HepG2 (cell line): ENCODE measurements around the gene TM4SF18. TPM values are rescaled to one million over a fixed set of nuclear protein-coding genes. Genes with fewer than 3 reads are reported as not detected.

Experiments
- ARID5B ChIP-seq: IDR thresholded peaks from 2 replicates; pipeline ENCODE4 v1.4.0; 2020; ENCODE audit warnings: mild to moderate bottlenecking, missing genetic modification reagents
- ELF3 ChIP-seq: IDR thresholded peaks from 2 replicates; pipeline ENCODE4 v1.6.1; 2016; ENCODE audit warnings: missing genetic modification reagents, missing compliant biosample characterization
- ETV5 ChIP-seq: IDR thresholded peaks from 2 replicates; pipeline ENCODE4 v1.6.1; 2018; ENCODE audit warnings: missing biosample characterization, missing genetic modification reagents, inconsistent platforms, borderline replicate concordance
- FOXA3 ChIP-seq: IDR thresholded peaks from 2 replicates; pipeline ENCODE4 v1.6.1; 2016; ENCODE audit warnings: missing genetic modification reagents, missing compliant biosample characterization
- FOXP1 ChIP-seq, 2 experiments: fragments of 450-650 bp in 1 of 2; IDR thresholded peaks; 2 replicates each; pipeline ENCODE4 v1.6.1; 2017 to 2018; ENCODE audit warnings: antibody characterized with exemption in 1 of 2
- GTF3A ChIP-seq: sonication (generic); formaldehyde crosslinking; conservative IDR thresholded peaks from 2 replicates; pipeline ENCODE4 v1.4.0; 2020; ENCODE audit warnings: mild to moderate bottlenecking, missing genetic modification reagents
- HDAC2 ChIP-seq: sonication (generic); formaldehyde crosslinking; IDR thresholded peaks from 2 replicates; pipeline ENCODE4 v1.4.0; 2020; ENCODE audit warnings: missing genetic modification reagents
- IKZF1 ChIP-seq: fragments of 450-650 bp; IDR thresholded peaks from 2 replicates; pipeline ENCODE4 v1.7.1; 2016
- NFRKB ChIP-seq: fragments of 450-650 bp; IDR thresholded peaks from 2 replicates; pipeline ENCODE4 v1.6.1; 2017
- SALL2 ChIP-seq: sonication (generic); formaldehyde crosslinking; IDR thresholded peaks from 2 replicates; pipeline ENCODE4 v1.8.1; 2023; ENCODE audit warnings: mild to moderate bottlenecking, missing genetic modification reagents, inconsistent platforms
- TBP ChIP-seq: sonication (generic); formaldehyde crosslinking; IDR thresholded peaks from 2 replicates; pipeline ENCODE4 v1.5.0; 2020; ENCODE audit warnings: missing genetic modification reagents
- THAP9 ChIP-seq: sonication (generic); formaldehyde crosslinking; IDR thresholded peaks from 2 replicates; pipeline ENCODE4; 2020; ENCODE audit warnings: missing genetic modification reagents, mild to moderate bottlenecking, borderline replicate concordance
- ZFP62 ChIP-seq: sonication (generic); formaldehyde crosslinking; IDR thresholded peaks from 2 replicates; pipeline ENCODE4 v1.4.0; 2020; ENCODE audit warnings: missing genetic modification reagents
- ZNF549 ChIP-seq: sonication (generic); formaldehyde crosslinking; IDR thresholded peaks from 2 replicates; pipeline ENCODE4 v1.5.0; 2020; ENCODE audit warnings: missing genetic modification reagents
- ZNF605 ChIP-seq: sonication (generic); formaldehyde crosslinking; IDR thresholded peaks from 2 replicates; pipeline ENCODE4 v1.8.0; 2022; ENCODE audit warnings: mild to moderate bottlenecking, missing genetic modification reagents
- ZNF609 ChIP-seq: sonication (generic); formaldehyde crosslinking; IDR thresholded peaks from 2 replicates; pipeline ENCODE4 v1.4.0; 2020; ENCODE audit warnings: mild to moderate bottlenecking, missing genetic modification reagents, borderline replicate concordance
- ZNF652 ChIP-seq: IDR thresholded peaks from 2 replicates; pipeline ENCODE4 v1.6.1; 2016; ENCODE audit warnings: low read depth, borderline replicate concordance
- polyA plus RNA-seq, 8 experiments: library from polyadenylated mRNA; depleted of rRNA in 3 of 8; stranded (reverse) in 7 of 8; unstranded in 1 of 8; fragments of >200 nt; fragmentation: Illumina TruSeq in 4 of 8; extraction: Trizol in 4 of 8; gene quantifications; 2 replicates each; pipeline versions ENCODE4 v1.2.1 to v1.2.3, GENCODE V29; 2011 to 2016; ENCODE audit warnings: low read depth in 4 of 8, missing spikeins in 1 of 8, mixed read lengths in 1 of 8; ENCODE audit not compliant: insufficient read depth in 1 of 8
- total RNA-seq, 5 experiments: library from RNA; depleted of rRNA; stranded (reverse); fragments of >200 nt; fragmentation: Illumina TruSeq; extraction: Trizol; gene quantifications; 2 replicates each; pipeline ENCODE4 v1.2.3, GENCODE V29; 2016; ENCODE audit warnings: low read depth in 1 of 5

The TM4SF18 gene
- total and polyA plus RNA-seq, 2 of the 13 experiments (the other 11 are each of a cell fraction or from before 2014, with no cell fraction given): 0.15 TPM; not detected in 1

GRCh38 chr3:149381173-149382100, 48.0 kb upstream of the TM4SF18 start (continued):
- TF ChIP-seq ZNF609 (CRISPR knock-in tag) (0 out of 2 replicates have a peak, but pooled peaks have one; percentile 46), IKZF1 (no peak), ZNF605 (no peak), ZNF652 (CRISPR knock-in tag) (peak; percentile 23; the same call in 1 of the 2 replicates), ARID5B (peak; percentile 87), ETV5 (peak; percentile 73; the same call in 1 of the 2 replicates), GTF3A (no peak), ELF3 (CRISPR knock-in tag) (no peak), FOXA3 (CRISPR knock-in tag) (peak; percentile 57; the same call in 1 of the 2 replicates), FOXP1 (IDR thresholded peaks at IDR 0.05) (peak; percentile 65), FOXP1 (CRISPR knock-in tag; IDR thresholded peaks at IDR 0.05) (peak; percentile 77), HDAC2 (no peak), ZFP62 (CRISPR knock-in tag) (no peak), THAP9 (CRISPR knock-in tag) (no peak), ZNF549 (CRISPR knock-in tag) (no peak), TBP (CRISPR knock-in tag) (no peak), SALL2 (CRISPR knock-in tag) (no peak), NFRKB (no peak)
